ENCODE data around the gene VPS37B. TPM values are rescaled to one million over a fixed set of nuclear protein-coding genes. Genes with fewer than 3 reads are reported as not detected.
"Not testable (repeated sequence)": the region's sequence is repeated elsewhere in the genome, so short reads cannot be mapped to it uniquely, and the experiment has no call there.

Gene VPS37B
- total and polyA plus RNA-seq, 2 donors from 2014 or later: 21.4 to 47.8 TPM

DNA sequence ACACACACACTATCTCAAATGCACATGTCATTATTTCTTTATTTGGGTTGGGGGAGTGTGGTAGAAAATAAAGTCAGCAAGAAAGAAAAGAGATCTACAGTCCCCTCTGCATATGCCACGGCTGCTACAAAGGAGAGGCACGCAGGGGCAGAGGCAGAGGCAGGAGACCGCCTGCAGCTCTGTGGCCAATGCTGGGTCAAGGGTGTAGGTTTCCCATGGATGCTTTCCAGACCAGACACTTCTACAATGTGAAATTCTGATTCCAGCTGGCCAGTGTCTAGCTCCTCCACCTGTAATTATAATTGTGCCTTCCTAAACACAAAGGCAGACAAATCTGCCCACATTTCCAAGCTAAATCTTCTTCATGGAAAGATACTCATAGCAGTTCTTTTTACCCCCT lies 19.2 kb downstream of the VPS37B start:
- Histone ChIP-seq H3K27me3 (ENCODE audit: control insufficient read depth, insufficient read depth, low read length) (no peaks in the 10 kb centered on the region), H3K9ac (ENCODE audit: low read length in 3 of 3) (no peak overlapping the region), H3K4me3 (ENCODE audit: low read length in 3 of 3) (no peak overlapping the region), H3K27ac (ENCODE audit: low read depth in 2 of 2, low read length in 2 of 2) (no peak overlapping the region), H3K9me3 (ENCODE audit: control insufficient read depth in 2 of 3, insufficient read depth in 1 of 3, low read length in 3 of 3) (no peaks in the 10 kb centered on the region), H3K4me1 (ENCODE audit: control insufficient read depth in 2 of 3, insufficient read depth in 2 of 3, low read depth in 1 of 3, low read length in 3 of 3) (peaks cover 0 to 56% (median 48%) of the 10 kb centered on the region in 3 donors), H3K36me3 (ENCODE audit: control insufficient read depth in 2 of 3, insufficient read depth in 3 of 3, low read length in 3 of 3) (no peaks in the 10 kb centered on the region)
- TF ChIP-seq, protein P1, sequence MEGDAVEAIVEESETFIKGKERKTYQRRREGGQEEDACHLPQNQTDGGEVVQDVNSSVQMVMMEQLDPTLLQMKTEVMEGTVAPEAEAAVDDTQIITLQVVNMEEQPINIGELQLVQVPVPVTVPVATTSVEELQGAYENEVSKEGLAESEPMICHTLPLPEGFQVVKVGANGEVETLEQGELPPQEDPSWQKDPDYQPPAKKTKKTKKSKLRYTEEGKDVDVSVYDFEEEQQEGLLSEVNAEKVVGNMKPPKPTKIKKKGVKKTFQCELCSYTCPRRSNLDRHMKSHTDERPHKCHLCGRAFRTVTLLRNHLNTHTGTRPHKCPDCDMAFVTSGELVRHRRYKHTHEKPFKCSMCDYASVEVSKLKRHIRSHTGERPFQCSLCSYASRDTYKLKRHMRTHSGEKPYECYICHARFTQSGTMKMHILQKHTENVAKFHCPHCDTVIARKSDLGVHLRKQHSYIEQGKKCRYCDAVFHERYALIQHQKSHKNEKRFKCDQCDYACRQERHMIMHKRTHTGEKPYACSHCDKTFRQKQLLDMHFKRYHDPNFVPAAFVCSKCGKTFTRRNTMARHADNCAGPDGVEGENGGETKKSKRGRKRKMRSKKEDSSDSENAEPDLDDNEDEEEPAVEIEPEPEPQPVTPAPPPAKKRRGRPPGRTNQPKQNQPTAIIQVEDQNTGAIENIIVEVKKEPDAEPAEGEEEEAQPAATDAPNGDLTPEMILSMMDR (IDR thresholded peaks at IDR 0.05; ENCODE audit: borderline replicate concordance, extremely low read depth, insufficient read depth): no peak
- intact Hi-C loops (cut with DNase I): no loop called here
- FAIRE-seq: no peak
- peak in 1 of 5 donors; percentile 50 for DNase-seq

DNA sequence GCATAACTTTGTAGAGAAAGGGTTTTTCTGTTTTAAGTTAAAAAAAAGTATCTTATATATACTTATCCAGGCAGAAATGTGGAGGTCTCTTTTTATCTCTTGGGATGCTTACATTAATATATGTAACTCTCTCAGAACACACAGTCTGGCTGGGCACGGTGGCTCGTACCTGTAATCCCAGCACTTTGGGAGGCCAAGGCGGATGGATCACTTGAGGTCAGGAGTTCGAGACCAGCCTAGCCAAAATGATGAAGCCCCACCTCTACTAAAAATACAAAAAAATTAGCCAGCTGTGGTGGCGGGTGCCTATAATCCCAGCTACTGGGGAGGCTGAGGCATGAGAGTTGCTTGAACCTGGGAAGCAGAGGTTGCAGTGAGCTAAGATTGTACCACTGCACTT lies 19.6 kb downstream of the VPS37B start:
- H3K27ac ChIP-seq (ENCODE audit: low read depth in 2 of 2, low read length in 2 of 2); H3K36me3 ChIP-seq (ENCODE audit: control insufficient read depth in 2 of 3, insufficient read depth in 3 of 3, low read length in 3 of 3); H3K9me3 ChIP-seq (ENCODE audit: control insufficient read depth in 2 of 3, insufficient read depth in 1 of 3, low read length in 3 of 3); DNase-seq; FAIRE-seq; intact Hi-C loops (cut with DNase I); H3K4me3 ChIP-seq (ENCODE audit: low read length in 3 of 3); H3K27me3 ChIP-seq (ENCODE audit: control insufficient read depth, insufficient read depth, low read length); H3K9ac ChIP-seq (ENCODE audit: low read length in 3 of 3): not testable (repeated sequence)
- H3K4me1 ChIP-seq (ENCODE audit: control insufficient read depth in 2 of 3, insufficient read depth in 2 of 3, low read depth in 1 of 3, low read length in 3 of 3): peaks cover 0 to 60% (median 44%) of the 10 kb centered on the region in 3 donors

DNA sequence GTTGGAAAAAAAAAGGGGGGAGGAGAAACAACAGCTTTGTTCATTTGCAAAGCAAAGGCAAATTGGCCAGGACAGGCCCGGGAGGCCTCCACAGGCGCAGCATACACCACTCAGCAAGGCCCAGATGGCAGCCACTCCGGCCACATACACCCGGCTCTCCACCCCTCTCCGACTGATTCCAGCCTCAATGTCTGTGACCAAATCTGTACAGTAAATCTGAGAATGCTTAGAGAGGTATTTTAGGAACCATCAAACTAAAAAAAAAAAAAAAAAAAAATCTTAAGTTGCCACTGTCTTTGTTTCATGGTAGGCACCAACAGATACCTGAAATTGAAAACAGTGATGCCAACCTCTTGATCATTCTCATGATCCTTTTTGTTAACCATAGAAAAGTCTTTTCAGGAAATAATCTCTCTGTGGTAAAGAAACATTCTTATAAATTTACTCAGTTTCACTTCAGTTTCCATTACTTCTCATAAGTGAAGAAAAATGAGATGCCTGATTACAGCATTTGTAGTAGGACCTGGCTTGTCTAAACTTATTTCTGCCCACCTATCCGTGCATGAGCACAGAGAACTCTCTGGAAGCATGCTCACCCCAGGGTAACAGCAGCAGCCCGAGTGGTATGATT lies 20.2 kb downstream of the VPS37B start:
- no peak overlapping the region for H3K4me3 ChIP-seq (ENCODE audit: low read length in 3 of 3)
- intact Hi-C loops (cut with DNase I): no loop called here
- peaks cover 0 to 60% (median 44%) of the 10 kb centered on the region in 3 donors for H3K4me1 ChIP-seq (ENCODE audit: control insufficient read depth in 2 of 3, insufficient read depth in 2 of 3, low read depth in 1 of 3, low read length in 3 of 3)
- no peaks in the 10 kb centered on the region for H3K36me3 ChIP-seq (ENCODE audit: control insufficient read depth in 2 of 3, insufficient read depth in 3 of 3, low read length in 3 of 3)
- H3K9me3 ChIP-seq (ENCODE audit: control insufficient read depth in 2 of 3, insufficient read depth in 1 of 3, low read length in 3 of 3): no peaks in the 10 kb centered on the region
- no peaks in the 10 kb centered on the region for H3K27me3 ChIP-seq (ENCODE audit: control insufficient read depth, insufficient read depth, low read length)
- TF ChIP-seq, protein P1 (IDR thresholded peaks at IDR 0.05; ENCODE audit: borderline replicate concordance, extremely low read depth, insufficient read depth): no peak
- H3K9ac ChIP-seq (ENCODE audit: low read length in 3 of 3): no peak overlapping the region
- no peak for DNase-seq
- FAIRE-seq: no peak
- H3K27ac ChIP-seq (ENCODE audit: low read depth in 2 of 2, low read length in 2 of 2): no peak overlapping the region

DNA sequence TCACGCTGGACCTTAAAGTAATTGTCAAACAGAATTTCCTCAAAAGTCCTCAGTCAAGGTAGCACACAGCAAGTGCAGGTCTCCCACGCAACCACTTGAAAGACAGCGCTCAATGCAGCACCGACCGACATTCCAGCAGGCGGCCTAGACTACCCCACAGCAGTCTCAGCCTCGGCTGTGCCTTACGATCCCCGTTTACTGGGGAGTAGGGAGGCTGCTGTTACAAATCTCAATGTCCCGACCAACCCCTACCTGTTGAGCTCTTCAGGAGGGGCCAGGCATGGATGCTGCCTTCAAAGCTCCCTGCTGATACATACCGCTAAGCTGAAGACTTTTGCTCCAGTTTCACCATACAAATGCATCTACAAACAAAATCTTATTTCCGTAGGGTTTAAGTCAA lies 21.8 kb downstream of the VPS37B start:
- Histone ChIP-seq H3K36me3 (ENCODE audit: control insufficient read depth in 2 of 3, insufficient read depth in 3 of 3, low read length in 3 of 3) (peaks cover 0 to 7% (median 7%) of the 10 kb centered on the region in 3 donors), H3K9ac (ENCODE audit: low read length in 3 of 3) (no peak overlapping the region), H3K4me3 (ENCODE audit: low read length in 3 of 3) (no peak overlapping the region), H3K27ac (ENCODE audit: low read depth in 2 of 2, low read length in 2 of 2) (no peak overlapping the region), H3K4me1 (ENCODE audit: control insufficient read depth in 2 of 3, insufficient read depth in 2 of 3, low read depth in 1 of 3, low read length in 3 of 3) (peaks cover 0 to 64% (median 53%) of the 10 kb centered on the region in 3 donors), H3K9me3 (ENCODE audit: control insufficient read depth in 2 of 3, insufficient read depth in 1 of 3, low read length in 3 of 3) (no peaks in the 10 kb centered on the region), H3K27me3 (ENCODE audit: control insufficient read depth, insufficient read depth, low read length) (no peaks in the 10 kb centered on the region)
- intact Hi-C loops (cut with DNase I): no loop called here
- TF ChIP-seq, protein P1 (IDR thresholded peaks at IDR 0.05; ENCODE audit: borderline replicate concordance, extremely low read depth, insufficient read depth): no peak
- FAIRE-seq (no peak), DNase-seq (peak; percentile 43 to 67 (median 53))

Measured in kidney (tissue), 14 donors.